GM21381 (cell line): ENCODE measurements around the gene ACOT8.
"Not testable (repeated sequence)": the region's sequence is repeated elsewhere in the genome, so short reads cannot be mapped to it uniquely, and the experiment has no call there.

Experiments used
- ATAC-seq: cut with Tn5 transposase; IDR thresholded peaks from one replicate; pipeline ENCODE4 v1.9.1; 2021; ENCODE audit warnings: mild to moderate bottlenecking, moderate library complexity; ENCODE audit not compliant: unreplicated experiment

The ACOT8 gene

GRCh38 chr20:45888681-45889080 lies 31.5 kb upstream of the ACOT8 start:
- ATAC-seq: no peak

- ATAC-seq: no peak
Measured at GRCh38 chr20:45887346-45887715, 30.1 kb upstream of the ACOT8 start, which contains the start of gene SPATA25. SPATA25 (minus strand) TSS chr20:45887622; CDS start chr20:45887590, 32 bp downstream.

- ATAC-seq: no peak
Measured at GRCh38 chr20:45886590-45887345, 29.6 kb upstream of the ACOT8 start.

- ATAC-seq: no peak
Measured at GRCh38 chr20:45883100-45883469, 25.9 kb upstream of the ACOT8 start.

GRCh38 chr20:45882469-45883099 lies 25.4 kb upstream of the ACOT8 start:
- no peak for ATAC-seq

- peak; percentile 96 for ATAC-seq
Measured at GRCh38 chr20:45880988-45881788, 24.0 kb upstream of the ACOT8 start, which contains the start of gene ZSWIM1. ZSWIM1 (plus strand) TSS chr20:45881227; CDS start chr20:45882593, 1,366 bp downstream.

GRCh38 chr20:45878076-45878761 lies 21.0 kb upstream of the ACOT8 start:
- ATAC-seq: no peak

GRCh38 chr20:45874576-45874975 lies 17.4 kb upstream of the ACOT8 start:
- ATAC-seq: no peak

- not testable (repeated sequence) for ATAC-seq
Measured at GRCh38 chr20:45874104-45874481, 16.9 kb upstream of the ACOT8 start.

- ATAC-seq: no peak
Measured at GRCh38 chr20:45873409-45874103, 16.4 kb upstream of the ACOT8 start.

- ATAC-seq: no peak
Measured at GRCh38 chr20:45872626-45873025, 15.4 kb upstream of the ACOT8 start.

GRCh38 chr20:45867819-45868176 lies 10.6 kb upstream of the ACOT8 start:
- no peak for ATAC-seq

- no peak for ATAC-seq
Measured at GRCh38 chr20:45867136-45867818, 10.1 kb upstream of the ACOT8 start.

- no peak for ATAC-seq
Measured at GRCh38 chr20:45866454-45866853, 9.3 kb upstream of the ACOT8 start.

GRCh38 chr20:45863543-45864470 lies 6.6 kb upstream of the ACOT8 start:
- ATAC-seq: no peak

- ATAC-seq: no peak
Measured at GRCh38 chr20:45861221-45862075, 4.3 kb upstream of the ACOT8 start.

GRCh38 chr20:45860560-45861220 lies 3.5 kb upstream of the ACOT8 start:
- no peak for ATAC-seq
